ENCODE results near the gene ECHDC1.

The ECHDC1 gene

GRCh38 chr6:127282184-127282583 is 61.2 kb downstream of the ECHDC1 start:
- DNase-seq: no peak

- no peak for DNase-seq
These were observed 63.6 kb downstream of the ECHDC1 start for GRCh38 chr6:127279815-127280214.

DNA sequence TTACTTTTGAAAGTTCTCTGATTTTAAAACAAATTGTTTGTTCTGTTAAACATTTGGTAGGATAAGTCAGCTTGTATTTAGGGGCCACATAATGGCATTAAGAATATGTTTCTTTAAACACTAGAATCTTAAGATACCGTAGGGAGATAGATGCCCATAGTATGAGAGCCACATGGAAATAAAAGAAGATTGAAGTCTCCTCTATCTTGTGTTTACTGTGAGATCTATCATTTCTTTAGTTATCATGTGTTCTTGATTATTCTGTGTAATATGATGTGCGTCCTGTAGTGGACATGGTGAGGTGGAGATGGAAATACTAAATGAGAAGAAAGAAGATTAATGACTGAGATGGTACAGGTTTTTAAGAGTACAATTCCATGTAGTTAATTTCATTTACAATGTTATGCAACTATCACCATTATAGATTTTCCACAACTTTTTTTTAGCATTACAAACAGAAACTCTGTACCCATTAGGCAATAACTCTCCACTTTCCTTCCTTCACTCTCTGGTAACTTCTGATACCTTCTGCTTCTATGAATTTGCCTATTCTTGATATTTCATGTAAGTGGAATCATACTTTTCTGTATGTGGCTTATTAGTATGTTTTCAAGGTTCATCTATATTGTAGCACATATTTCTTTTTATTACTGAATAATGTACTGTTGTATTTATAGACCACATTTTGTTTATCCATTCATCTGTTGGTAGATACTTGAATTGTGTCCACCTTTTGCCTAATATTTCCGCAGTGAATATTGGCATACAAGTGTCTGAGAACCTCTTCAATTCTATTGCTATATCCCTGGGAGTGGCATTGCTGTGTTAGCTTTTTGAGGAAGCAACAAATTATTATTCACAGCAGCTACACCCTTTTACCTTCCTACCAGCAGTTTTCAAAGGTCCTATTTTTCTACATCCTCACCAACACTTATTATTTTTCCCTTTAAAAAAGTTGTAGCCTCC is 65.2 kb downstream of the ECHDC1 start:
- DNase-seq: no peak

DNA sequence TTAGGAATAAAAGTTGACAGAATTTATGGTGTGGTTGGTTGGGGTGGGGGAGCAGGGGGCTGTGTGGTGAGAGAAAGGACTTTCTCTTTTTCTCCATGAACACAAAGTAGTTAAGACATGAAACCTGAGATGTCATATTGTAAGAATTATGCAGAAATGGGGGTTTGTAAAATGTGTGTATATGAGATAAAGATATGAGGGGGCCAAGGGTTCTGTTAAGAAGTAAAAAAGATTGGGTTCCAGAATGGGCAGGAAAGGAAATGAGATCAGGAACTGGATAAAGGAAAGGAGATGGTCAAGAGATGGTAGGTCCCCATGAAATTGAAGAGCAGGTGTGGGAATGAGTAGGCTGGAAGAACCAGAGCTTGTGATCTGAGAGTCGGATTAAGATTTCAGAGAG is 67.1 kb downstream of the ECHDC1 start:
- DNase-seq: no peak

DNA sequence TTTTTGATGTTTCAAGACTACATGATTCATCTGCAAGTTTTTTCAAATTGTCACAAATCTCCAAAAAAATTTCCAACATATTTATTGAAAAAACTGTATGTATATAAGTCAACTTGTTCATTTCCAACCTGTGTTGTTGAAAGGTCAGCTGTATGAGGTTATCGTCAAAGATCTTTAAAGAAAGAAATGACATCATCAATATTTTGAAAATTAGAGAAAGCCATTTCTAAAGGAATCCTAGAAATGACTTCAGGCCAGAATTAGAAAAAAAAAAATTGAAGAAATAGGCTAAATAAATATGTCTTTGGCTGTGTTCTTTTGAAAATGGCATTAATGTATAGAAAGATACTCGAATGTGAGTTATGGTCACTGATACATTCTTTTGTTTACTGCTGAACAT is 69.9 kb downstream of the ECHDC1 start:
- DNase-seq: no peak

DNA sequence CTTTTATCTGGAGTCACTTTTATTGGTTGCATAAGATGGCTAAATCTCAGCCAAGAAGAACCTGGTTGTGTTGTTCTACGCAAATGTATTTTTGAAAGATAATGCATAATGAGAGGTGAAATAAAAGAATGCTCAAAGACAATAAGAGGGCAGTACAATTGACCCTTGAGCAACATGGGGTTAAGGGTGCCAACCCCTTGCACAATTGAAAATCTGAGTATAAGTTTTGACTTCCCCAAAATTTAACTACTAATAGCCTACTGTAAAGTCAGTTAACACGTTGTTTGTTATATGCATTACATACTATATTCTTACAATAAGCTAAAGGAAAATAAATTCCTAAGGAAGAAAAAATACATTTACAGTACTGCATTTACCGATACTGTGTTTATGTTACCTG is 70.8 kb downstream of the ECHDC1 start:
- DNase-seq: no peak

GRCh38 chr6:127267646-127268625 is 75.5 kb downstream of the ECHDC1 start:
- no peak for DNase-seq

DNA sequence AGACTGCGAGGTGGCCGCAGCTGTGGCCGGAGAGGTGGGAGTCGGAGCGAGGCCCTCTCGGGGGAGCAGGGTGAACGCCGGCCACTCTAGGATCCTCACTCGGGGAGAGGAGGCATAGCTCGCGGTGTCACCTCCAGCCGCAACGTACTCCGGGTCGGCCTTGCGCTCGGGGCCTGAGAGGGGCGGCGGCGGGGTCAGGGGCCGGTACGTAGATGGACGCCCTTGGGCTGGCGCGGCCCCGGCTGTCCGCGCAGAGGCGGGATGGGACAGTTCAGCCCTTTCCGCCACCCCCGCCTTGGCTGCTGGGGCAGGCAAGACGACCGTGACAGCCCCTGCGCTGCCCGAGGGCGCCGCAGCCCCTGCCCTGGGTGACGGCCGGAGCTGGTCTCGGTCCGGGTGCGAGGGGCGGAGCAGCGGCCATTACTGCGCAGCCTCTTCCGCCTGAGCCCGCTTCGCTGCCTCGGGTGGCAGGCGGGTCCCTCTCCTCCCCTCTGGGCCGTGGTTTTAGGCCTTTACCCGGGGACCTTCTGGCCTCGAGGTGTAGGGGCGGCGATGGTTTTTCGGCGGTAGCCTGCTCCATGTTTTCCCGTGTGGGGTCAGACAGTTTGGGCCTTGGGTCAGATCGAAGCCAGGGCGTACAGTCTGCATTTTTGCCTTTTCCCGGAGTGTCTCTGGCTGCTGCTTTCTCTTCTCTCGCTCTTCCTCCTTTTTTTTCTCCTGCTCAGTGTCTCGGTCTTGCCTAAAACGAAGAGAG is 76.3 kb downstream of the ECHDC1 start:
- DNase-seq: peak; percentile 71

DNA sequence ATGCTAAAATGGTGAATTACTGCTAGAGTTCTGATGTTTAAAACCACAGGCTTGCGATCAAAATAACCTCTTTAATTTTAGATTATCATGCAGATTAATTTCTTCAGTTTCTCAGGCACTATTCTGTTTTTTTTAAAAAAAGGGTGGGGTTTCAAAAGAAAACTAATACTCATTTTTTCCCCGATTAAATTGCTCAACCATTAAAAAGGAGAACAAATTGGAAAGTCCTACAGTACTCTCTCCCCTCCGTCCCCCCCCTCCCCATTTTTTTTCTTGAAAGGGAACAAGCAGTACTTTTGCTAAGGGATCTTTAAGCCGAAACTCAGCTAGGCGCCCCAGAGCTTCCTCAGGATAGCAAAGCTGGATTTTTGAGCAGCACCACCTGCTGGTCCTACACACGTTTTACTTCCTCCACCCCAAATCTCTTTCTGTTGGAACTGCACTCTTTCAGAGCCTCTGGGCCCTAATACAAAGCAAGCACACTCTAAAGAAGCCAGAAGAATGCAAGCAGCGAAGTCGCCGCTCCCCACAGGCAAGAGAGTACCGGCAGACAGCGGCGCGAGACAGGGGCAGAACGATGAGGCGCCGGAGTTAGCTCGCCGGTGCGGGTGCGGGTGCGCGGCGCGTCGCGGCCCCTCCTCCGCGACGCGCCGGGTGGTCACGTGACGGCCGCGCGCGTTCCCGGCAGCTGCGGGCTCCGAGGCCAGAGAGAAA is 77.1 kb downstream of the ECHDC1 start, which contains the start of gene RNF146:
Gene RNF146 (plus strand): TSS at position 687 of the 714 bp plus-strand sequence. CDS start 13,475 bp downstream, outside the sequence.
- DNase-seq: peak; percentile 78

DNA sequence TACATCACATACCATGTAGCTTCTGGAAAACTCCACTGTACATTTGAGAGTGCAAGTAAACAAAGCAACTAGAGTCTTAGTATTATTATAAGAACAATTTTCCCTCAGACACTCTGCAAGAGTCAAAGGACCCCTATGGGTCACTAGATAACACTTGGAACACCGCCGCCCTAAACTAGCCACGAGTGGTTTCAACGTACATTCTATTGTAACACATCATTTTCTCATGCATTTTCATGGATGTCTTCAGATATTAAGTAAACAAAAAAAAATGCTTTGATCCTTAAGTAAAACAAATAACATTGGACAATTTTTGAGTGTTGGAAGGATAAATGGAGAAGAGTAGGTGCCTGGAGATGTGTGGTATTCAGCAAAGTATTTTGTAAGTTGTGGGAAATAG is 79.9 kb downstream of the ECHDC1 start:
- DNase-seq: no peak

GRCh38 chr6:127262896-127263295 is 80.5 kb downstream of the ECHDC1 start:
- DNase-seq: no peak

- no peak for DNase-seq
These were observed 88.1 kb downstream of the ECHDC1 start for GRCh38 chr6:127255286-127255685.

- no peak for DNase-seq
These were observed 93.8 kb downstream of the ECHDC1 start for GRCh38 chr6:127249621-127250020.

DNA sequence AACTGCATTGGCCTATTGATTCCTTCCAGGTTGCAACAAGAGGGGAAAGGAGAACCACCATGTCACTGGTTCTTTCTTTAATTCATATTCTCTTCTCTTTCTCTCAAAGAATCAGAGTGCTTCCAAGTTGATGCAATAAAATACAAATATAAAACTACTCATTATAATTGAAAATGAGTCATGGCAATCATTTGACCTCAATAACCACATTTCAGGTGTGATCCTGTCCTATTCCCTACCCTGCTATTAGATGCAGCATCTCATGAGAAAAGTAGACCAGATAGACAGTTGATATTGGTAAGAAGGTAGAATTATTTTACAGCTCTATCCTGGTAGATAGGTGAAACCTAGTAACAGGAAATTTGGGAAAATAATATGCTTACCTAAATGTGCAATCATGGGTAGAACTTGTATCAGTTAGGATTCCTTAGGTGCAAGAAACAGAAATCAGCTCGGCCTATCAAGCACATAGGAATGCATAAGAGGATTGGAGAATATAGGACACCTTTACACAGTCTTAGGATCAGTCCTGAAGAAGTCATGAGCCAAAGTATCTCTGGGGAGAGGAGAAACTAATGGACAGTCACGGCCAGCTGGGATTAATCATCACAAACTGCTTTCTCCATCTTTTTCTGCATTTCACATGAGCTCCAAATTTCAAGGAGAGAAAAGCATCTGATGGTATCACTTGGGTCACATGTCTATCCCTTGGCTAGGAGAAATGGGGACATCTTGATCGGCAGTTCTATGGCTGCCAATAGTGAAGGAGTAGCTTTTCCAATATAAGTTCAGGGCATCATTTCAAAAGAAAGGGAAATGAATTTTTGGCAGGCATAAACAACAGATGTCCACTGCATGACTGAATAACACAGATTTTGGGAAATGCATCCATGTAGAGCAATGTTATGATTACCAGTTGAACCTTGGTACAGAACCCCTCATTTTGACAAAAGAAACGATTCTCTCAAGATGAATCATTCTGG is 96.0 kb downstream of the ECHDC1 start:
- no peak for DNase-seq

- DNase-seq: no peak
These were observed 99.9 kb downstream of the ECHDC1 start for GRCh38 chr6:127243501-127243900.

Data from activated CD4-positive, alpha-beta T cell treated with anti-CD3 and anti-CD28 coated beads, Interleukin-10, Interleukin-2, amounts not matched to agents 100 ng/mL and 50 ng/mL, durations not matched to agents 16 hours and 8 hours (primary cell).